Epithelial cell of esophagus (primary cell): ENCODE measurements around the gene AGAP3.

Experiments used
- DNase-seq: peaks from one replicate; pipeline ENCODE4 v3.0.0; 2010; ENCODE audit warnings: low read depth
- H3K4me3 ChIP-seq: 2 replicates; pipeline ENCODE4 v1.5.1; 2011; ENCODE audit warnings: mild to moderate bottlenecking, low read length, control low read depth
- CTCF ChIP-seq: IDR thresholded peaks from 2 replicates; pipeline ENCODE4 v1.5.1; 2011; ENCODE audit warnings: low read depth, mild to moderate bottlenecking, low read length, control low read depth, inconsistent platforms; ENCODE audit not compliant: insufficient read depth; ENCODE audit errors: missing control alignments

Gene AGAP3

GRCh38 chr7:151091003-151091402 lies 4.7 kb downstream of the AGAP3 start:
- TF ChIP-seq CTCF = no peak
- no peak for DNase-seq
- no peak overlapping the region for H3K4me3 ChIP-seq

GRCh38 chr7:151091431-151091830 lies 5.2 kb downstream of the AGAP3 start:
- TF ChIP-seq CTCF = peak; percentile 62
- DNase-seq = no peak
- H3K4me3 ChIP-seq = no peak overlapping the region

GRCh38 chr7:151091988-151092387 lies 5.7 kb downstream of the AGAP3 start:
- TF ChIP-seq CTCF = no peak
- DNase-seq = no peak
- H3K4me3 ChIP-seq = no peak overlapping the region

- no peak for TF ChIP-seq CTCF
- H3K4me3 ChIP-seq = no peak overlapping the region
- DNase-seq = no peak
Measured at GRCh38 chr7:151093748-151094147, 7.5 kb downstream of the AGAP3 start.

GRCh38 chr7:151094675-151095074 lies 8.4 kb downstream of the AGAP3 start:
- TF ChIP-seq CTCF = no peak
- no peak for DNase-seq
- no peak overlapping the region for H3K4me3 ChIP-seq

GRCh38 chr7:151095123-151095797 lies 9.0 kb downstream of the AGAP3 start:
- no peak for TF ChIP-seq CTCF
- no peak overlapping the region for H3K4me3 ChIP-seq
- no peak for DNase-seq

- TF ChIP-seq CTCF = no peak
- no peak overlapping the region for H3K4me3 ChIP-seq
- DNase-seq = no peak
Measured at GRCh38 chr7:151095828-151096475, 9.7 kb downstream of the AGAP3 start.
